Thyroid gland (tissue), 4 donors: Measurements from ENCODE around the gene GDPD4. TPM values are rescaled to one million over a fixed set of nuclear protein-coding genes. Genes with fewer than 3 reads are reported as not detected.

ENCODE experiments used
- DNase-seq, 2 donors: peaks; one replicate each; pipeline ENCODE4 v3.0.0-alpha.2; 2019
- H3K27ac ChIP-seq, 3 donors: fragments of 200-600 bp; sonication (generic); 1 replicate in 2 of 3; 2 replicates in 1 of 3; pipeline ENCODE4 v1.5.1; 2016 to 2019; ENCODE audit warnings: mild to moderate bottlenecking in 1 of 3, moderate library complexity in 1 of 3
- H3K27me3 ChIP-seq: fragments of 200-600 bp; sonication (generic); one replicate; pipeline ENCODE4 v1.5.1; 2019
- H3K36me3 ChIP-seq, 2 donors: fragments of 200-600 bp; sonication (generic); one replicate each; pipeline ENCODE4 v1.5.1; 2016 to 2019
- H3K4me1 ChIP-seq, 2 donors: fragments of 200-600 bp; sonication (generic); one replicate each; pipeline ENCODE4 v1.5.1; 2017 to 2019
- H3K4me3 ChIP-seq, 3 donors: fragments of 200-600 bp; sonication (generic); replicated peaks in 1 of 3; 1 replicate in 2 of 3; 2 replicates in 1 of 3; pipeline ENCODE4 v1.5.1; 2016; ENCODE audit warnings: mild to moderate bottlenecking in 1 of 3
- H3K9me3 ChIP-seq: fragments of 200-600 bp; sonication (generic); one replicate; pipeline ENCODE4 v1.5.1; 2017
- CTCF ChIP-seq, 6 experiments: fragments of 200-600 bp in 3 of 6; fragments of 450-650 bp in 3 of 6; sonication (generic) in 3 of 6; IDR thresholded peaks; one replicate each; pipeline ENCODE4 v1.5.1; 2016 to 2019; ENCODE audit warnings: antibody characterized with exemption in 6 of 6, mild to moderate bottlenecking in 2 of 6, inconsistent platforms in 1 of 6, moderate library complexity in 1 of 6
- POLR2A ChIP-seq, 2 donors: fragments of 450-650 bp; IDR thresholded peaks; one replicate each; pipeline ENCODE4 v1.6.1; 2017; ENCODE audit warnings: antibody characterized with exemption in 2 of 2, mild to moderate bottlenecking in 2 of 2, moderate library complexity in 1 of 2
- WGBS, 2 donors: methylation state at CpG; one replicate each; pipeline ENCODE4 v1.1.5; 2017; 5-methylcytosine and 5-hydroxymethylcytosine counted together
- intact Hi-C: fragments of 100-400 bp; cut with DNase I; formaldehyde crosslinking; loops from one replicate; pipeline ENCODE4 v1.15.1; 2023
- total RNA-seq, 4 donors: library from RNA; depleted of rRNA; stranded (reverse); fragments of >200 nt; gene quantifications; one replicate each; pipeline ENCODE4 v1.2.3, GENCODE V29; 2016

GDPD4 gene
- total RNA-seq, 4 donors from 2014 or later: 3.6 TPM; not detected in 3

- intact Hi-C loops: loop anchor here (5.0 kb wide), 1 partner anchor 59 kb away; the partner anchor contains the start of gene MYO7A
- no peaks in the 10 kb centered on the region for H3K9me3 ChIP-seq
- DNase-seq: no peak
- no peak overlapping the region for H3K4me3 ChIP-seq
- H3K4me1 ChIP-seq: no peaks in the 10 kb centered on the region
- no peaks in the 10 kb centered on the region for H3K36me3 ChIP-seq
- TF ChIP-seq POLR2A (IDR thresholded peaks at IDR 0.05): no peak
- TF ChIP-seq CTCF (IDR thresholded peaks at IDR 0.05): no peak
- H3K27me3 ChIP-seq: no peaks in the 10 kb centered on the region
- 92 to 100% methylated on average over 1 of the region's 1 CpG for WGBS, 2 donors
- H3K27ac ChIP-seq: no peak overlapping the region
These were observed 115.2 kb downstream of the GDPD4 start for GRCh38 chr11:77186302-77186701.

DNA sequence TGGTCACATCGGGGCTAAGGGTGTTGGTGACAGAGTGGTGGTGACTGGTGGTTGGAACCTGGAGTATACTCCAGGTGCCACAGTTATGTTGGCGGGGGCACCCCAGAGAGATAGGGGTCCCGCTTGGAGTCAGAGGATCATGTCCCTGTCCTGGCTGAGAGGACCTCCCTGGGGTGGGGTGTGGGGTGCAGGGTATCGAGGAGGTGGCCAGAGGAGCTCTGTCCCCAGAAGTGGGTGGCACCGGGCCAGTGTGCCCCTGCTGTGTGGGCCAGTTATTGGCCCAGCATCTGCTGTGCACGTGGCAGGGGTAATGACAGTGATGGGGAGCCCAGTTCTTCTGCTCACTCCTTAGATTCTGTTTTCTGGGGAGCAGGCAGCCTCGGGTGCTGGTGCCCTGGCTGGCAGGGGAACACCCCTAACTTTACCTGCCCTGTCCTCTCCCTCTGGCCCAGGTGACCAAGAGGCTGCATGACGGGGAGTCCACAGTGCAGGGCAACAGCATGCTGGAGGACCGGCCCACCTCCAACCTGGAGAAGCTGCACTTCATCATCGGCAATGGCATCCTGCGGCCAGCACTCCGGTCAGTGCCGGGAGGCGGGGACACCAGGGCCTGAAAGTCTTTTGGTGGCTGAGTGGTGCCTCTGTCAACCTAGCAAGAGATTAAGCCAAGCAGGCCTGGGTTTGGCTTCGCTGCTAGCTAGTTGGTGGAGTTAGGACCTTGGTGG lies 117.2 kb downstream of the GDPD4 start:
- intact Hi-C loops: no loop called here
- no peak for DNase-seq
- 90 to 95% methylated on average over 9 to 12 of the region's 15 CpGs for WGBS, 2 donors
- no peak overlapping the region for H3K4me3 ChIP-seq
- no peak for TF ChIP-seq POLR2A (IDR thresholded peaks at IDR 0.05)
- TF ChIP-seq CTCF (IDR thresholded peaks at IDR 0.05): no peak
- H3K27me3 ChIP-seq: no peaks in the 10 kb centered on the region
- H3K9me3 ChIP-seq: no peaks in the 10 kb centered on the region
- H3K27ac ChIP-seq: no peak overlapping the region
- H3K36me3 ChIP-seq: no peaks in the 10 kb centered on the region
- no peaks in the 10 kb centered on the region for H3K4me1 ChIP-seq

GRCh38 chr11:77183431-77183984 lies 118.0 kb downstream of the GDPD4 start:
- Histone ChIP-seq H3K4me1 (no peaks in the 10 kb centered on the region), H3K9me3 (no peaks in the 10 kb centered on the region), H3K27me3 (no peaks in the 10 kb centered on the region), H3K36me3 (no peaks in the 10 kb centered on the region), H3K27ac (no peak overlapping the region), H3K4me3 (no peak overlapping the region)
- intact Hi-C loops: no loop called here
- peak; percentile 9 to 10 for DNase-seq
- 58 to 71% methylated on average over 4 of the region's 4 CpGs for WGBS, 2 donors
- no peak for TF ChIP-seq CTCF (IDR thresholded peaks at IDR 0.05)
- no peak for TF ChIP-seq POLR2A (IDR thresholded peaks at IDR 0.05)

- intact Hi-C loops: no loop called here
- 76 to 82% methylated on average over 20 to 21 of the region's 21 CpGs for WGBS, 2 donors
- DNase-seq: no peak
- TF ChIP-seq POLR2A (IDR thresholded peaks at IDR 0.05) (no peak), CTCF (IDR thresholded peaks at IDR 0.05) (no peak)
- H3K9me3 ChIP-seq: no peaks in the 10 kb centered on the region
- no peaks in the 10 kb centered on the region for H3K27me3 ChIP-seq
- no peak overlapping the region for H3K4me3 ChIP-seq
- H3K27ac ChIP-seq: no peak overlapping the region
- H3K36me3 ChIP-seq: no peaks in the 10 kb centered on the region
- no peaks in the 10 kb centered on the region for H3K4me1 ChIP-seq
These were observed 118.7 kb downstream of the GDPD4 start for GRCh38 chr11:77182542-77183430.
